Sigmoid colon (tissue), 7 donors: ENCODE measurements around the gene TMEM141. TPM values are rescaled to one million over a fixed set of nuclear protein-coding genes. Genes with fewer than 3 reads are reported as not detected.

Experiments
- DNase-seq: peaks from one replicate; pipeline ENCODE4 v3.0.0-alpha.2; 2019
- H3K27ac ChIP-seq, 4 donors: fragments of 200-600 bp; sonication (generic); one replicate each; pipeline ENCODE4 v1.5.1; 2016 to 2019; ENCODE audit warnings: mild to moderate bottlenecking in 1 of 4
- H3K27me3 ChIP-seq, 3 donors: fragments of 200-600 bp; sonication (generic); one replicate each; pipeline ENCODE4 v1.5.1; 2019; ENCODE audit warnings: mild to moderate bottlenecking in 1 of 3
- H3K36me3 ChIP-seq, 4 donors: fragments of 200-600 bp; sonication (generic); one replicate each; pipeline ENCODE4 v1.5.1; 2016 to 2019
- H3K4me1 ChIP-seq, 4 donors: fragments of 200-600 bp; sonication (generic); one replicate each; pipeline ENCODE4 v1.5.1; 2017 to 2019
- H3K4me3 ChIP-seq, 4 donors: fragments of 200-600 bp; sonication (generic); one replicate each; pipeline ENCODE4 v1.5.1; 2017 to 2019; ENCODE audit warnings: mild to moderate bottlenecking in 2 of 4, moderate library complexity in 1 of 4
- H3K9me3 ChIP-seq, 4 donors: fragments of 200-600 bp in 3 of 4; sonication (generic) in 3 of 4; one replicate each; pipeline versions ENCODE4 v1.5.1 to v1.6.1; 2013 to 2019
- EP300 ChIP-seq, 4 donors: sonication (generic); formaldehyde crosslinking; IDR thresholded peaks; one replicate each; pipeline ENCODE4 v1.6.1; 2017; ENCODE audit warnings: antibody characterized with exemption in 4 of 4
- POLR2A ChIP-seq, 2 donors: fragments of 450-650 bp; IDR thresholded peaks; one replicate each; pipeline ENCODE4 v1.6.1; 2016; ENCODE audit warnings: antibody characterized with exemption in 2 of 2, mild to moderate bottlenecking in 2 of 2, moderate library complexity in 2 of 2
- POLR2AphosphoS5 ChIP-seq, 4 donors: sonication (generic); formaldehyde crosslinking; IDR thresholded peaks; one replicate each; pipeline ENCODE4 v1.6.1; 2017; ENCODE audit warnings: antibody characterized with exemption in 4 of 4
- whole genome bisulfite sequencing, 2 donors: extraction: QIAGEN DNeasy Blood & Tissue Kit; methylation state at CpG; one replicate each; pipeline ENCODE4 v1.1.7; 2013; 5-methylcytosine and 5-hydroxymethylcytosine counted together
- intact Hi-C: fragments of 100-400 bp; cut with DNase I; formaldehyde crosslinking; loops from one replicate; pipeline ENCODE4 v1.15.1; 2023
- polyA plus RNA-seq, 3 donors: library from polyadenylated mRNA; stranded (reverse); fragments of 200-250 nt; gene quantifications; one replicate each; pipeline ENCODE4 v1.2.3, GENCODE V29; 2013
- total RNA-seq, 4 donors: library from RNA; depleted of rRNA; stranded (reverse); fragments of >200 nt; gene quantifications; one replicate each; pipeline ENCODE4 v1.1.0, GENCODE V29; 2016
- TF ChIP-seq, protein P1 (sequence below), 4 experiments: fragments of 450-650 bp in 3 of 4; fragments of 200-600 bp in 1 of 4; IDR thresholded peaks; one replicate each; pipeline ENCODE4 v1.5.1; 2016 to 2019; ENCODE audit warnings: antibody characterized with exemption in 4 of 4, mild to moderate bottlenecking in 3 of 4, moderate library complexity in 2 of 4
- donor health status: healthy with polysubstance abuse.
- donor health status: Bipolar disorder and iron deficiency.
- donor health status: healthy.

The TMEM141 gene
- total RNA-seq, result 10 to 100 TPM; 37.5 to 84.7 (median 63.2) TPM
- polyA plus RNA-seq, result 100 to 1,000 TPM; 345 to 629 (median 415) TPM

DNA sequence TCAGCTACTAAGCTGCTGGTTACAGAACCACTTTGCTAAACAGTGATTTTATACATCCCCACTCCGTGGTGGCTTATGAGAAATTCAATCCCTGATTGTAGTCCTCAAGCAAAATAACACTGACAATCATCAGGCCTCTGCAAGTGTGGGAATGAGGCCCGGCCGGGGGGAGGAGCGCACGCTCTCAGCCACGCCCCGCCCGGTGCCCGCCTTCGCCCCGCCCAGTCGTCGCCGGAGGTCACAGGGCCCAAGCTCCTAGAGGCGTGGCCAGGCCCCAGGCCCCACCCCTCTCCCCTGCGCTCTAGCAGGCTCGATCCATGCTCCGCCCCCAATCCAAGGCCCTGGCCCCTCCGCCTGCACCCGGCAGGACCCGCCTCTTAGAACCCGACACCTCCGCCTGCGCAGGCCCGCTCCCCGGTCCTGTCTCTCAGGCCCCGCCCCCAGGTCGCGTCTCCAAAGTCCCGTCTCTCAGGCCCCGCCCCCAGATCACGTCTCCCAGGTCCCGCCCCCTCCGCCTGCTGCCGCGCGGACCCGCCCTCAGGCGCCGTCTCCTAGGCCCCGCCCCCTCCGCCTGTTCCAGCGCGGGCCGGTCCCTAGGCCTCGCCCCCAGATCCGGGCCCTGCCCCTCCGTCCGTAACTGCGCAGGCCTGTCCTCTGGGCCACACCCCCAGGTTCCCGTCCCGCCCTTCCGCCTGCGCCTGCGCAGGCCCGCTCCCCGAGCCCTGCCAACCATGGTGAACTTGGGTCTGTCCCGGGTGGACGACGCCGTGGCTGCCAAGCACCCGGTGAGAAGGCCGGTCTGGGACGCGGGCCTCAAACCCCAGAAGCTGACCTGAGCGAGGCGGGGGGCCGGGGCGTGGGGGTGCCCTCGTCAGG, at the start of gene TMEM141:
TSS of gene TMEM141 (plus strand) at position 705 of the 876 bp plus-strand sequence. CDS start at position 732, 27 bp downstream.
- Histone ChIP-seq H3K27me3 (peaks cover 0 to 3% (median 0%) of the 10 kb centered on the region in 3 donors), H3K4me3 (peak within 1 kb of the TSS; percentile 43 to 76 (median 68)), H3K36me3 (no peaks in the 10 kb centered on the region), H3K9me3 (no peaks in the 10 kb centered on the region), H3K27ac (peak within 1 kb of the TSS; percentile 84 to 95 (median 90)), H3K4me1 (peaks cover 0 to 22% (median 20%) of the 10 kb centered on the region in 4 donors)
- DNase-seq, result peak; percentile 100
- TF ChIP-seq, protein P1, sequence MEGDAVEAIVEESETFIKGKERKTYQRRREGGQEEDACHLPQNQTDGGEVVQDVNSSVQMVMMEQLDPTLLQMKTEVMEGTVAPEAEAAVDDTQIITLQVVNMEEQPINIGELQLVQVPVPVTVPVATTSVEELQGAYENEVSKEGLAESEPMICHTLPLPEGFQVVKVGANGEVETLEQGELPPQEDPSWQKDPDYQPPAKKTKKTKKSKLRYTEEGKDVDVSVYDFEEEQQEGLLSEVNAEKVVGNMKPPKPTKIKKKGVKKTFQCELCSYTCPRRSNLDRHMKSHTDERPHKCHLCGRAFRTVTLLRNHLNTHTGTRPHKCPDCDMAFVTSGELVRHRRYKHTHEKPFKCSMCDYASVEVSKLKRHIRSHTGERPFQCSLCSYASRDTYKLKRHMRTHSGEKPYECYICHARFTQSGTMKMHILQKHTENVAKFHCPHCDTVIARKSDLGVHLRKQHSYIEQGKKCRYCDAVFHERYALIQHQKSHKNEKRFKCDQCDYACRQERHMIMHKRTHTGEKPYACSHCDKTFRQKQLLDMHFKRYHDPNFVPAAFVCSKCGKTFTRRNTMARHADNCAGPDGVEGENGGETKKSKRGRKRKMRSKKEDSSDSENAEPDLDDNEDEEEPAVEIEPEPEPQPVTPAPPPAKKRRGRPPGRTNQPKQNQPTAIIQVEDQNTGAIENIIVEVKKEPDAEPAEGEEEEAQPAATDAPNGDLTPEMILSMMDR (IDR thresholded peaks at IDR 0.05), result no peak
- TF ChIP-seq POLR2A (IDR thresholded peaks at IDR 0.05) (peak in 1 of 2 donors; percentile 84), POLR2AphosphoS5 (IDR thresholded peaks at IDR 0.05) (peak; percentile 76 to 86 (median 81)), EP300 (IDR thresholded peaks at IDR 0.05) (no peak)
- 1% methylated on average over 70 of the region's 70 CpGs for WGBS, 2 donors
- intact Hi-C loops, result loop anchor here (2.0 to 5.0 kb wide), 3 partner anchors 56 to 96 kb away; partner anchors contain the start of genes EDF1 and TRAF2

DNA sequence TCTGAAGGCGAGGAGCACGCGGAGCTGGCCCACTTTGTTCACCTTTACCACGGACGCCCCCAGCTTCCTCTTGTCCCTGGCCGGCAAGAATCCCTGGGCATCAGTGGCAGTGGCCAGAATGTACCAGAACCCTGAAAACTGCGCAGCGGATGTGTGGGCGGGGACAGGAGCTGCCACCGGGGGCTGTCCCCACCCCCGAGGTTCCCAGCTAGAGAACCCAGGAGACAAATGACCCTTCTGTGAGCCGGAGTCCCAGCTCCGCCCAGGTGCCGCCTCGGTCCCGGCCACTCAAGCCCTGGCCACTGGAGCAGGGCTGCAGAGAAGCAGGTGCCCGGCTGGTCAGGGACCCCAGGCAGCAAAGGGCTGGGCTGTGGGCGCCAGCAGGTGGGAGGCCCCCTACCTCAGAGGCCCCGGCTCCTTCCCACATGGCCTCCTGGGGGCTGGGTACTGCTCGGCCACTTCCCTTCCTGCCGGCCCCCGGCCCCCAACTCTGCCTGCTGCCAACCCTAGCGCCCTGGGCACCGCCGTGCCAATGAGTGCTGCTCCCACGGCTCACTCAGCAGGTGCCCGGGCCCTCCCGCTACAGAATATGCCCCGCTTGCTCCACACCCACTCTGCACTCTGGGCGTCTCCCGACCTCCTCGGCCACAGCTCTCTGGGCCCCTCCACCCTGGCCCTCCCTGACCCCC, 49.1 kb upstream of the TMEM141 start:
- Histone ChIP-seq H3K4me1 (peaks cover 0 to 14% (median 10%) of the 10 kb centered on the region in 4 donors), H3K27me3 (peaks cover 26 to 53% (median 34%) of the 10 kb centered on the region in 3 donors)
- 11 to 14% methylated on average over 32 of the region's 32 CpGs for WGBS, 2 donors

DNA sequence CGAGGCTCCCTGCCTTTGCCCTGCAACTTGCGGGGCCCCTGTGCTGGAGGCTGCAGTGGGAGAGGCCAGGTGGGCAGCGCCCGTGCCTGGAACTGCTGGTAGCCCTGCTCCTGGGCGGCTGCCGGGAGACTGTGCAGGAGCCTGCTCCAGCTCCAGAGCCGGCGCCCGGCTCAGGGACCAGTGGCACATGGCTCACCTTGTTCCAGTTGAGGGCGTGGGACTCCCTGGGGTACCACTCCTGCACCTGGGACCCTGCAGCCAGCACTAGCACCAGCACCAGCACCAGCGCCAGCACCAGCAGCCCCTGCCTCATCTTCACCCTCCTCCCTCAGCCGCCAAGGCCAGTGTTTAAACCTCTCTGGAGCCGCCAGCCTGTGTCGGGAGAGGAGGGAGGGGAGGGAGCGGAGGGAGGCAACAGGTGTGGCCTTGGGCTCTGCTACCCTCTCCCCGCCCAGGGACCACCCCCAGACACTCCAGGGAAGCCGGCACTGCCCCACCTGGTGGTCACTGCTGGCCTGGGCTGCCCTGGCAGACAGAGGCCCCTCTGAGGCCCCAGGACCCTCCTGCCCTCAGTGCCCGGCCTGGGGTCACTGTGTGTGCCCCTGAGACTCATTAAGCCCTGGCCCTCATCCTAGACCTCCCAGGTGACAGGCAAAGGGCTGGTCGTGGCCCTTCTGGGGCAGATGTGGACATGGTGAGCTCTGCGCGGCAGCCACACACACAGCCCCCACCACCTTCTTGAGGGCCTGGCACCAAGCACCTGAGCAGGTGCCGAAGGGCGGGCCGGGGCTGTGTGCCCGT, 48.4 kb upstream of the TMEM141 start, which contains the start of gene LCN10:
TSS of gene LCN10 (minus strand) at position 350 of the 801 bp plus-strand sequence. CDS start at position 313, 37 bp downstream.
- no peak within 1 kb of the TSS for H3K4me3 ChIP-seq
- peaks cover 26 to 53% (median 34%) of the 10 kb centered on the region in 3 donors for H3K27me3 ChIP-seq
- H3K9me3 ChIP-seq, result no peaks in the 10 kb centered on the region
- TF ChIP-seq, protein P1 (IDR thresholded peaks at IDR 0.05), result no peak
- H3K27ac ChIP-seq, result no peak within 1 kb of the TSS
- no peak for DNase-seq
- peaks cover 0 to 14% (median 10%) of the 10 kb centered on the region in 4 donors for H3K4me1 ChIP-seq
- WGBS, 2 donors, result 12 to 49% methylated on average over 25 of the region's 25 CpGs
- intact Hi-C loops, result no loop called here
- no peaks in the 10 kb centered on the region for H3K36me3 ChIP-seq

More for the DNA sequence above, 49.1 kb upstream of the TMEM141 start:
- TF ChIP-seq EP300 (IDR thresholded peaks at IDR 0.05) (no peak), POLR2A (IDR thresholded peaks at IDR 0.05) (no peak)
- TF ChIP-seq, protein P1 (IDR thresholded peaks at IDR 0.05), result no peak
- no peak overlapping the region for H3K4me3 ChIP-seq
- H3K36me3 ChIP-seq, result no peaks in the 10 kb centered on the region
- intact Hi-C loops, result no loop called here
- no peak for DNase-seq
- no peaks in the 10 kb centered on the region for H3K9me3 ChIP-seq
- no peak overlapping the region for H3K27ac ChIP-seq

DNA sequence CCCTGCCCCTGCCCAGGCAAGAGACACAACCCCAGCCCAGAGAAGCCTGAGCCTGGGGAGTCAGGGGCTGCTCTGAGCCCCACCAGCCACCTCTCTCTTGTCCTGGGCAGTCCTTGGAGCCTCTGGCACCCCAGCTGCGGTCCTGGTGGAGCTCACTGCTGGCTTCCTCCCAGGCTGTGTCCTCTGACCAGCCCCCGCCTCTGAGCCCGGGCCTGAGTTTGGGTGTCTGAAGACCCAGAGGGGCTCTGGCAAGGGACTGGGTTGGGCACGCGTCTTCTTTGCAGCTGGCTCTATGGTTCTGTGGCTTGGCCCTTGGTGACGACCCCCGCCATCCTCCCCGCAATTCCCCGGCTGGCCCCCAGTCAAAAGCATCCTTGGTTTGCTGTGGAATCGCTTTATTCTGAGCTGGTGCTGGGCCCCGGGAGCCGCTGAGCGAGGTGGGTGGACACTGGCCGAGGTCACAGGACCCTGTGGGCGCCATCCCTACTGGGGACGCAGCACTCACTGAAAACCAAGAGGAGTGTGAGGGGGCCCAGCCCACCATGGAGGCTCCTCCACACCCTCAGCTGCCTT, 47.4 kb upstream of the TMEM141 start:
- WGBS, 2 donors, result 81 to 88% methylated on average over 16 of the region's 16 CpGs
- TF ChIP-seq POLR2A (IDR thresholded peaks at IDR 0.05), result no peak
- no peak for DNase-seq
- Histone ChIP-seq H3K9me3 (no peaks in the 10 kb centered on the region), H3K4me3 (no peak overlapping the region), H3K27me3 (peaks cover 26 to 53% (median 34%) of the 10 kb centered on the region in 3 donors), H3K27ac (no peak overlapping the region), H3K4me1 (peaks cover 0 to 14% (median 10%) of the 10 kb centered on the region in 4 donors), H3K36me3 (no peaks in the 10 kb centered on the region)
- intact Hi-C loops, result no loop called here
